ENCODE results near the gene MYADML2. TPM values are rescaled to one million over a fixed set of nuclear protein-coding genes. Genes with fewer than 3 reads are reported as not detected.

MYADML2 gene
- total RNA-seq, 1 experiment from 2014 or later: not detected

GRCh38 chr17:81955756-81956544 lies 8.9 kb upstream of the MYADML2 start:
- no peaks in the 10 kb centered on the region for H3K4me1 ChIP-seq (ENCODE audit: insufficient read depth, low read length, poor library complexity, severe bottlenecking)
- no peaks in the 10 kb centered on the region for H3K36me3 ChIP-seq (ENCODE audit: insufficient read depth, low read length, poor library complexity, severe bottlenecking)
- intact Hi-C loops (cut with micrococcal nuclease; ENCODE audit: unreplicated experiment): loop anchor here (5.0 kb wide), 1 partner anchor 66 kb away; the partner anchor contains the start of genes CENPX and LRRC45
- peaks cover 28% of the 10 kb centered on the region for H3K27me3 ChIP-seq (replicated peaks; ENCODE audit: insufficient read depth, low read depth, low read length, poor library complexity)
- no peak overlapping the region for H3K27ac ChIP-seq (ENCODE audit: low read depth, low read length, poor library complexity, severe bottlenecking)
- no peaks in the 10 kb centered on the region for H3K9me3 ChIP-seq (ENCODE audit: low read depth, low read length, poor library complexity, severe bottlenecking)
- TF ChIP-seq EZH2 (IDR thresholded peaks at IDR 0.05; ENCODE audit: borderline replicate concordance, low read depth, low read length, poor library complexity, severe bottlenecking): no peak
- TF ChIP-seq CTCF (conservative IDR thresholded peaks at IDR 0.05; ENCODE audit: low read depth, low read length): no peak
- CTCF ChIA-PET: interaction anchor here (0.7 kb wide), 1 partner anchor 49 kb away, joined by 7 read pairs; no protein-coding TSS in a partner anchor
- no peak overlapping the region for H3K4me3 ChIP-seq (ENCODE audit: low read depth, low read length, poor library complexity, severe bottlenecking)
- POLR2A ChIA-PET (ENCODE audit: low non-redundant PET): no interaction called here
- BruUV-seq (replicated peaks): no TSS peak
- no peak for DNase-seq (ENCODE audit: low spot score)

DNA sequence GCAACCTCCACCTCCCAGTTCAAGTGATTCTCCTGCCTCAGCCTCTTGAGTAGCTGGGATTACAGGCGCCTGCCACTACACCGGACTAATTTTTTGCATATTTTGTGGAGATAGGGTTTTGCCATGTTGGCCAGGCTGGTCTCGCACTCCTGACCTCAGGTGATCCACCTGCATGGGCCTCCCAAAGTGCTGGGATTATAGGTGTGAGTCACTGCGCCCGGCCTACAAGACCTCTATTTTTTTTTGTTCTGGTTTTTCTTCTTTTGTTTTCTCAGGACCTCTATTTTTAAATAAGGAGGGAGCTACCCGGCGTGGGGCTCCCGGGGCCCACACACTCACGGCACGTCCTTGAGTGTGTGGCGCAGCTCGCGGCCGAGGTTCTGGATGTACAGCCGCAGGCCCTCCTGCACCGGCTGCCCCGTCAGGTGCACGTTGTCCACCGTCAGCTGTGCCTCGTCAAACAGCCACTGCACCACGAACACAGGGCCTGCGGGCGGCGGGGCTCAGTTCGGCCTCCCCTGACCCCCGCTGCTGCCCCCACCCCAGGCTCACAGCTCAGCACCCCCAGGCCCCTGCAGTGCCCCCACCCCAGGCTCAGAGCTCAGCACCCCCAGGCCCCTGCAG lies 8.1 kb upstream of the MYADML2 start:
- peaks cover 22% of the 10 kb centered on the region for H3K27me3 ChIP-seq (replicated peaks; ENCODE audit: insufficient read depth, low read depth, low read length, poor library complexity)
- intact Hi-C loops (cut with micrococcal nuclease; ENCODE audit: unreplicated experiment): loop anchor here (5.0 kb wide), 1 partner anchor 67 kb away; the partner anchor contains the start of genes CENPX and LRRC45
- no peak overlapping the region for H3K27ac ChIP-seq (ENCODE audit: low read depth, low read length, poor library complexity, severe bottlenecking)
- no peaks in the 10 kb centered on the region for H3K9me3 ChIP-seq (ENCODE audit: low read depth, low read length, poor library complexity, severe bottlenecking)
- no TSS peak for BruUV-seq (replicated peaks)
- H3K4me3 ChIP-seq (ENCODE audit: low read depth, low read length, poor library complexity, severe bottlenecking): no peak overlapping the region
- CTCF ChIA-PET: no interaction called here
- POLR2A ChIA-PET (ENCODE audit: low non-redundant PET): no interaction called here
- H3K36me3 ChIP-seq (ENCODE audit: insufficient read depth, low read length, poor library complexity, severe bottlenecking): no peaks in the 10 kb centered on the region
- H3K4me1 ChIP-seq (ENCODE audit: insufficient read depth, low read length, poor library complexity, severe bottlenecking): no peaks in the 10 kb centered on the region
- no peak for DNase-seq (ENCODE audit: low spot score)
- TF ChIP-seq EZH2 (IDR thresholded peaks at IDR 0.05; ENCODE audit: borderline replicate concordance, low read depth, low read length, poor library complexity, severe bottlenecking) (no peak), CTCF (conservative IDR thresholded peaks at IDR 0.05; ENCODE audit: low read depth, low read length) (no peak)

GRCh38 chr17:81954131-81955057 lies 7.4 kb upstream of the MYADML2 start:
- no TSS peak for BruUV-seq (replicated peaks)
- intact Hi-C loops (cut with micrococcal nuclease; ENCODE audit: unreplicated experiment): loop anchor here (5.0 kb wide), 1 partner anchor 68 kb away; the partner anchor contains the start of genes CENPX and LRRC45
- H3K9me3 ChIP-seq (ENCODE audit: low read depth, low read length, poor library complexity, severe bottlenecking): no peaks in the 10 kb centered on the region
- no peaks in the 10 kb centered on the region for H3K4me1 ChIP-seq (ENCODE audit: insufficient read depth, low read length, poor library complexity, severe bottlenecking)
- H3K36me3 ChIP-seq (ENCODE audit: insufficient read depth, low read length, poor library complexity, severe bottlenecking): no peaks in the 10 kb centered on the region
- H3K27ac ChIP-seq (ENCODE audit: low read depth, low read length, poor library complexity, severe bottlenecking): no peak overlapping the region
- TF ChIP-seq EZH2 (IDR thresholded peaks at IDR 0.05; ENCODE audit: borderline replicate concordance, low read depth, low read length, poor library complexity, severe bottlenecking) (no peak), CTCF (conservative IDR thresholded peaks at IDR 0.05; ENCODE audit: low read depth, low read length) (no peak)
- CTCF ChIA-PET: no interaction called here
- no peak overlapping the region for H3K4me3 ChIP-seq (ENCODE audit: low read depth, low read length, poor library complexity, severe bottlenecking)
- peaks cover 14% of the 10 kb centered on the region for H3K27me3 ChIP-seq (replicated peaks; ENCODE audit: insufficient read depth, low read depth, low read length, poor library complexity)
- DNase-seq (ENCODE audit: low spot score): no peak
- POLR2A ChIA-PET (ENCODE audit: low non-redundant PET): no interaction called here
